GM12865 (cell line): Measurements from ENCODE around the gene BAG1.

ENCODE experiments used
- DNase-seq: peaks from one replicate; pipeline ENCODE4 v3.0.0; 2010; ENCODE audit warnings: low read depth
- H3K4me3 ChIP-seq: 2 replicates; pipeline ENCODE4 v1.5.1; 2011; ENCODE audit warnings: mild to moderate bottlenecking, low read depth, low read length, control low read depth
- TF ChIP-seq, protein P1 (sequence below): IDR thresholded peaks from 2 replicates; pipeline ENCODE4 v1.5.1; 2011; ENCODE audit warnings: low read length, control low read depth, low read depth, inconsistent platforms; ENCODE audit not compliant: insufficient read depth; ENCODE audit errors: missing control alignments

Gene BAG1

DNA sequence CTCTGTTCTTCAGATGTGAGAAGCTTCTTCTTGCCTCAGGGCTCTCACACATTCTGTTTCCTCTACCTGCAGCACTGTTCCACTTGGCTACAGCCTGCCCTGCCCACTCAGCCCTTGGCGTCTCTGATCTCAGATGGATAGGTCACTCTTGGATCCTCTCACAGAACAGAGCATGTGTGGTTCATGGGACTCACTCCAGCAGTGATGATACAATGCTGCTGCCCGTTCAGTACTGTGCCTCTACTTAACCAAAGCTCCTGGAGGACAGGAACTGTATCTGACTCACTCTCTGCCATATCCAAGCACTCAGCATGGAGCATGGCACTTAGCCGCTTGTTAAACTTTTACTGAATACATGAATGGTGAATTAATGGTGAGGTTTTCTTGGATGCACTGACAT is 27.9 kb downstream of the BAG1 start:
- TF ChIP-seq, protein P1, sequence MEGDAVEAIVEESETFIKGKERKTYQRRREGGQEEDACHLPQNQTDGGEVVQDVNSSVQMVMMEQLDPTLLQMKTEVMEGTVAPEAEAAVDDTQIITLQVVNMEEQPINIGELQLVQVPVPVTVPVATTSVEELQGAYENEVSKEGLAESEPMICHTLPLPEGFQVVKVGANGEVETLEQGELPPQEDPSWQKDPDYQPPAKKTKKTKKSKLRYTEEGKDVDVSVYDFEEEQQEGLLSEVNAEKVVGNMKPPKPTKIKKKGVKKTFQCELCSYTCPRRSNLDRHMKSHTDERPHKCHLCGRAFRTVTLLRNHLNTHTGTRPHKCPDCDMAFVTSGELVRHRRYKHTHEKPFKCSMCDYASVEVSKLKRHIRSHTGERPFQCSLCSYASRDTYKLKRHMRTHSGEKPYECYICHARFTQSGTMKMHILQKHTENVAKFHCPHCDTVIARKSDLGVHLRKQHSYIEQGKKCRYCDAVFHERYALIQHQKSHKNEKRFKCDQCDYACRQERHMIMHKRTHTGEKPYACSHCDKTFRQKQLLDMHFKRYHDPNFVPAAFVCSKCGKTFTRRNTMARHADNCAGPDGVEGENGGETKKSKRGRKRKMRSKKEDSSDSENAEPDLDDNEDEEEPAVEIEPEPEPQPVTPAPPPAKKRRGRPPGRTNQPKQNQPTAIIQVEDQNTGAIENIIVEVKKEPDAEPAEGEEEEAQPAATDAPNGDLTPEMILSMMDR, result no peak
- DNase-seq, result no peak
- no peak overlapping the region for H3K4me3 ChIP-seq

GRCh38 chr9:33234511-33235467 is 29.7 kb downstream of the BAG1 start:
- TF ChIP-seq, protein P1, result no peak
- no peak overlapping the region for H3K4me3 ChIP-seq
- DNase-seq, result no peak

GRCh38 chr9:33233626-33234342 is 30.7 kb downstream of the BAG1 start:
- H3K4me3 ChIP-seq, result no peak overlapping the region
- no peak for DNase-seq
- TF ChIP-seq, protein P1, result no peak

DNA sequence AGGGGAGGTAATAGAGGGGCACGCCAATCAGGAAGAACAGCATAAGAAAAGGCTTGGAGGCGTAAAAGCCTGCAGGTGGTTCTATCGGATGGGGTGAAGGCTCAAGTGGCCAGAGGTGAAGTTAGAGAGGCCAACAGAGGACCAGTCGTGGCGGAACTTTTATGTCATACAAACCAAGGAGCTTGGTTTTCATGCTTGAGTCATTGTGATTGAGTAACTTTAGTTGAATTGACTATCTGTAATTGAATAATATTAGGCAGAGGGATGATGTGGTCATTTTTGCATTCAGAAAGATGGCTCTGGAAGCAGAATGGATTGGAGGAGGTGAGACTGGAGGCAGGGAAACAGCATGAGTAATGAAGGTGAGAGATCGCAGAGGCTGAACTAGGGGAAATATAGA is 31.7 kb downstream of the BAG1 start:
- TF ChIP-seq, protein P1, result no peak
- no peak for DNase-seq
- H3K4me3 ChIP-seq, result no peak overlapping the region

DNA sequence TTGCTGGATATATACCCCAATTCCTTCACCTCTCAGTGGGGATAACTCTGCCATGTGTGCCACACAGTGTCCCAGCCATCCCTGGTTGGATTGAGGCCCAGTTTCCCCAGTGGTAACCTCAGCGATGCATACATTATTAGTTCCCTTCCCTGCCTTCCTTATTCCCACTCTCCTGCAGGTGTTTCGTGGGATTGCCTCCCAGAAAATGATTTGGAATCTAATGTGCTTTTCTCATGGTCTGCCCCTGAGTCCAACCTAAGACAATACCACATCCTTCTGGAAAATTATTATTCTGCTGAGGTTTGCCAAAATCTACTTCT is 32.9 kb downstream of the BAG1 start:
- TF ChIP-seq, protein P1, result no peak
- DNase-seq, result no peak
- H3K4me3 ChIP-seq, result no peak overlapping the region

DNA sequence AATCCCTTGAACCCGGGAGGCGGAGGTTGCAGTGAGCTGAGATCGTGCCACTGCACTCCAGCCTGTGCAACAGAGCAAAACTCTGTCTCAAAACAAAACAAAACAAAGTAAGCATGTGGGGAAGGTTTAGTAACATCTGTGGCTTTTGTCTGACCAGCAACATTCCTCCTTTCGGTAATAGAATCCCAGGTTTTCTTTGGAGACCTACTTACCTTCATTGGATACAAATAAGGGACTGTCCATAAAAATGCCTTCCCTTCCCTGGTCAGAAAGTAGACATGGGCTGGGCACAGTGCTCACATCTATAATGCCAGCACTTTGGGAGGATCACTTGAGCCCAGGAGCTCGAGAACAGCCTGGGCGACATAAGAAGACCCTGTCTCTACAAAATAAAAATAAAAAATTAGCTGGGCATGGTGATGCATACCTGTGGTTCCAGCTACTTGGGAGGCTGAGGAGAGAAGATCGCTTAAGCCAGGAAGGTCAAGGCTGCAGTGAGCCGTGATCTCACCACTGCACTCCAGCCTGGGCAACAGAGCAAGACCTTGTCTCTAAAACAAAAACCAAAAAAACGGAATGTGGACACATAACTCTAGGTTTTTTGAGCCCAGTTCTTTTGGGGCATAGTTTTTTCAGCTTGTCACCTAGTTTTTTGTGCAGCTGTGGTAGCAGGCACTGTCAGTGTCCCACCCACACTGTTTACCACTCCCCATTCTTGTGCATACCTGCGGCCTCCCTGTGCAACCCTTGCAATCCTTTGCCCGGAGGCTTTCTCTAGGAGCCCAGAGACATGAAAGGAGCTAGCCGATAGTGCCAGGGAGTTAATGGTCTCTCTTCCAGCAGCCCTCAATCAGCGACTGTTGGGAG is 33.5 kb downstream of the BAG1 start:
- no peak overlapping the region for H3K4me3 ChIP-seq
- no peak for DNase-seq
- TF ChIP-seq, protein P1, result no peak
